ENCODE data around the gene LRRC26. TPM values are rescaled to one million over a fixed set of nuclear protein-coding genes. Genes with fewer than 3 reads are reported as not detected.

LRRC26 gene
- polyA plus RNA-seq, 1 experiment: not detected

- Histone ChIP-seq H3K9me3 (ENCODE audit: control insufficient read depth, insufficient read depth, low read length) (no peaks in the 10 kb centered on the region; the same call in 1 of the 2 replicates), H3K27ac (ENCODE audit: low read depth, low read length) (no peak overlapping the region), H3K4me3 (ENCODE audit: low read depth, low read length) (peak overlapping the region; percentile 56), H3K27me3 (ENCODE audit: control insufficient read depth, insufficient read depth, low read length) (no peaks in the 10 kb centered on the region)
- TF ChIP-seq CTCF (IDR thresholded peaks at IDR 0.05; ENCODE audit: low read depth, low read length): no peak
- POLR2A ChIA-PET: interaction anchor here (0.6 to 2.4 kb wide), 4 partner anchors 10 to 68 kb away, joined by 3 to 13 read pairs (median 6); partner anchors contain the start of gene TUBB4B
- CTCF ChIA-PET: interaction anchor here (0.8 kb wide), 1 partner anchor 37 kb away, joined by 5 read pairs; no protein-coding TSS in a partner anchor
- DNase-seq (ENCODE audit: low read depth, low spot score): no peak
Measured at GRCh38 chr9:137199411-137200121, 29.7 kb upstream of the LRRC26 start.

GRCh38 chr9:137198902-137199283 lies 29.0 kb upstream of the LRRC26 start:
- CTCF ChIA-PET: interaction anchor here (0.8 kb wide), 1 partner anchor 38 kb away, joined by 5 read pairs; no protein-coding TSS in a partner anchor
- Histone ChIP-seq H3K4me3 (ENCODE audit: low read depth, low read length) (peak overlapping the region; percentile 56), H3K27ac (ENCODE audit: low read depth, low read length) (no peak overlapping the region), H3K27me3 (ENCODE audit: control insufficient read depth, insufficient read depth, low read length) (no peaks in the 10 kb centered on the region), H3K9me3 (ENCODE audit: control insufficient read depth, insufficient read depth, low read length) (no peaks in the 10 kb centered on the region; the same call in 1 of the 2 replicates)
- no peak for TF ChIP-seq CTCF (IDR thresholded peaks at IDR 0.05; ENCODE audit: low read depth, low read length)
- DNase-seq (ENCODE audit: low read depth, low spot score): no peak
- POLR2A ChIA-PET: interaction anchor here (0.6 to 2.4 kb wide), 4 partner anchors 10 to 68 kb away, joined by 3 to 13 read pairs (median 6); partner anchors contain the start of gene TUBB4B

GRCh38 chr9:137198051-137198901 lies 28.4 kb upstream of the LRRC26 start:
- Histone ChIP-seq H3K27ac (ENCODE audit: low read depth, low read length) (no peak overlapping the region), H3K4me3 (ENCODE audit: low read depth, low read length) (peak overlapping the region; percentile 12; the same call in 1 of the 2 replicates), H3K27me3 (ENCODE audit: control insufficient read depth, insufficient read depth, low read length) (no peaks in the 10 kb centered on the region), H3K9me3 (ENCODE audit: control insufficient read depth, insufficient read depth, low read length) (no peaks in the 10 kb centered on the region; the same call in 1 of the 2 replicates)
- TF ChIP-seq CTCF (IDR thresholded peaks at IDR 0.05; ENCODE audit: low read depth, low read length): no peak
- ChIA-PET POLR2A (interaction anchor here (1.4 to 2.4 kb wide), 2 partner anchors 9 to 42 kb away, joined by 7 to 13 read pairs; partner anchors contain the start of gene TUBB4B), CTCF (interaction anchor here (0.5 to 1.3 kb wide), 2 partner anchors 9 kb away, joined by 3 to 4 read pairs; no protein-coding TSS in a partner anchor)
- no peak for DNase-seq (ENCODE audit: low read depth, low spot score)

- ChIA-PET CTCF (no interaction called here), POLR2A (interaction anchor here (1.0 kb wide), 1 partner anchor 45 kb away, joined by 4 read pairs; the partner anchor contains the start of gene TUBB4B)
- Histone ChIP-seq H3K9me3 (ENCODE audit: control insufficient read depth, insufficient read depth, low read length) (no peaks in the 10 kb centered on the region; the same call in 1 of the 2 replicates), H3K27ac (ENCODE audit: low read depth, low read length) (no peak overlapping the region), H3K4me3 (ENCODE audit: low read depth, low read length) (no peak overlapping the region), H3K27me3 (ENCODE audit: control insufficient read depth, insufficient read depth, low read length) (no peaks in the 10 kb centered on the region)
- no peak for TF ChIP-seq CTCF (IDR thresholded peaks at IDR 0.05; ENCODE audit: low read depth, low read length)
- no peak for DNase-seq (ENCODE audit: low read depth, low spot score)
Measured at GRCh38 chr9:137195525-137196220, 25.8 kb upstream of the LRRC26 start.
